HG02943 (cell line): ENCODE data around the gene CAMK2A.

Source experiments
- ATAC-seq: cut with Tn5 transposase; IDR thresholded peaks from one replicate; pipeline ENCODE4 v1.9.1; 2021; ENCODE audit warnings: mild to moderate bottlenecking, low read depth, moderate library complexity; ENCODE audit not compliant: unreplicated experiment

CAMK2A gene

GRCh38 chr5:150178262-150178661 is 111.3 kb downstream of the CAMK2A start:
- no peak for ATAC-seq

DNA sequence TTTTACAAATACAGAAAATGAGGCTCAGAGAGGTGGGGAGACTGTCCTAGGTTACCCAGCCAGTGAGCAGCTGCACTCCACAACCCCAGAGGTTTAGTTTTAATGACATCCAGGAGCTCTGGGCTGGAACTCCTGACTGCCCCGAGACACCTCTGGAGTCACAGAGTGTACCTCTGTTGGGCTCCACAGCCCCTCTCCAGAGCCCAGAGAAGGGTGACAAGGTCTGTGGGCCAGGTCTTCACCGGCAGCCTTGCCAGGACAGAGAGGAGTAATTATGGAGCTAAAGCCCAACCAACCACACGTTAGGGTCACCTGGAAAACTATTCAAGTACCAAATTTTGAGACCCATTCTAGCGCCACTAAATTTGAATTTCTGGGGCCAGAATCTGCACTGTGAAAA is 111.9 kb downstream of the CAMK2A start:
- no peak for ATAC-seq

GRCh38 chr5:150176745-150177477 is 112.7 kb downstream of the CAMK2A start:
- ATAC-seq = no peak

- no peak for ATAC-seq
Observed at GRCh38 chr5:150175536-150175935, 114.0 kb downstream of the CAMK2A start.

- no peak for ATAC-seq
Observed at GRCh38 chr5:150175076-150175475, 114.5 kb downstream of the CAMK2A start.

GRCh38 chr5:150174285-150174684 is 115.3 kb downstream of the CAMK2A start:
- ATAC-seq = no peak

GRCh38 chr5:150173161-150173560 is 116.4 kb downstream of the CAMK2A start:
- no peak for ATAC-seq

DNA sequence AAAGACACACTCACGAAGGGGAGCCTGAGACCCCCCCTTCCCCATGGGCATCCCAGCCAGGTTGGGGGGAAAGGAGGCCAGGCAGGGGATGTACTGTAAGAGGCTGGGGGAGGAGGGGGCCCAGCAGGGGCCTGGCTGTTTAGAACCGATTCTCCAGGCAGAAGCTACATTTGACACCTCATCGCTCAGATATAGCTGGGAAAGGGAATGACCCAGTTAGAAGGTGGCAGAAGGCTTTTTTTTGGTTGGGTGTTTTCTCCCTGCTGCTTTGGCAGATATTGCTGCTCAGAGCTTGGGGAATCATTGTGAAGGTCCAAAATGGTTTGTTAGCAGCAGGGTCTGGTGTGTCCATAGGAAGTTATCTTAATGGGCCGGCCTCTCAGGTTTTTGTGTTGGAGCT is 117.0 kb downstream of the CAMK2A start:
- no peak for ATAC-seq

DNA sequence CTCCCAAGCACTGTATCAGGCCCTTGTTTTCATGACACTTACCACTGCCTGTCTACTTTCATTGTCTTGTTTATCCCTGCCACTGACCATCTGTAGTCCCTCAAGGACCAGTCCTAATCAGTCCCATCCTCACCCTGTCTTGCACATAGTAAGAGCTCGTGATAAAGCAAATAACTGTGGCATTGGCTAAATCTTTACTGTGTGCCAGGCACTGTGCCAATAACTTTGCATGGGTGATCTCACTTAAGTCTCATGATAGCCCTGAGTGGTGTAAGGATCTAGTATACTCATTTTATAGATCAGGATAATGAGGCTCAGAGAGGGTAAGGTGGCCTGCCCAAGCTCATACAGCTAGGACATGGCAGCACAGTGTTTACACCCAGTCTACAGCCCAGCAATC is 117.4 kb downstream of the CAMK2A start:
- no peak for ATAC-seq
